Osteoblast (primary cell): ENCODE data around the gene MARK3. TPM values are rescaled to one million over a fixed set of nuclear protein-coding genes. Genes with fewer than 3 reads are reported as not detected.

ENCODE experiments used
- DNase-seq: peaks from one replicate; pipeline ENCODE4 v3.0.0; 2011; ENCODE audit warnings: low spot score, mixed read lengths; ENCODE audit not compliant: insufficient read length; ENCODE audit errors: missing footprints
- H2AFZ ChIP-seq: 2 replicates; pipeline ENCODE4 v1.6.0; 2011; ENCODE audit warnings: mild to moderate bottlenecking, low read length
- H3K27ac ChIP-seq: 2 replicates; pipeline ENCODE4 v1.5.1; 2011; ENCODE audit warnings: mild to moderate bottlenecking, low read depth, low read length, moderate library complexity
- H3K27me3 ChIP-seq: 2 replicates; pipeline ENCODE4 v1.6.0; 2012; ENCODE audit warnings: mild to moderate bottlenecking, control low read depth, inconsistent platforms, low read length, moderate library complexity; ENCODE audit not compliant: insufficient read depth
- H3K36me3 ChIP-seq: 2 replicates; pipeline ENCODE4 v1.5.1; 2011; ENCODE audit warnings: mild to moderate bottlenecking, low read length, control low read depth, moderate library complexity; ENCODE audit not compliant: insufficient read depth
- H3K4me1 ChIP-seq: 2 replicates; pipeline ENCODE4 v1.5.1; 2011; ENCODE audit warnings: mild to moderate bottlenecking, low read length, control low read depth, moderate library complexity; ENCODE audit not compliant: insufficient read depth
- H3K4me2 ChIP-seq: 2 replicates; pipeline ENCODE4 v1.6.0; 2011; ENCODE audit warnings: mild to moderate bottlenecking, low read length; ENCODE audit not compliant: insufficient read depth
- H3K4me3 ChIP-seq: fragments of 200-600 bp; sonication (generic); 3 replicates; pipeline ENCODE4 v1.5.1; 2012; ENCODE audit warnings: mild to moderate bottlenecking, low read length, inconsistent platforms; ENCODE audit not compliant: insufficient read depth
- H3K79me2 ChIP-seq: 2 replicates; pipeline ENCODE4 v1.6.0; 2012; ENCODE audit warnings: mild to moderate bottlenecking, low read length, control low read depth, inconsistent platforms; ENCODE audit not compliant: insufficient read depth
- H3K9me3 ChIP-seq: 2 replicates; pipeline ENCODE4 v1.5.1; 2011; ENCODE audit warnings: low read depth, low read length, control low read depth
- H4K20me1 ChIP-seq: 2 replicates; pipeline ENCODE4 v1.6.0; 2012; ENCODE audit warnings: mild to moderate bottlenecking, low read length, control low read depth; ENCODE audit not compliant: insufficient read depth
- total RNA-seq: library from RNA; depleted of rRNA; stranded (reverse); fragments of >200 nt; gene quantifications from 2 replicates; pipeline ENCODE4 v1.2.3, GENCODE V29; 2012
- TF ChIP-seq, protein P1 (sequence below): IDR thresholded peaks from 2 replicates; pipeline ENCODE4 v1.5.1; 2011; ENCODE audit warnings: mild to moderate bottlenecking, low read depth, low read length, moderate library complexity; ENCODE audit errors: extremely low read depth

The MARK3 gene
- total RNA-seq, 1 donor: 101 TPM

GRCh38 chr14:103500148-103500990, 115.2 kb downstream of the MARK3 start:
- Histone ChIP-seq H2AFZ (no peak overlapping the region), H3K27ac (peak overlapping the region; percentile 42), H3K4me1 (peaks cover 12% of the 10 kb centered on the region), H3K9me3 (no peaks in the 10 kb centered on the region), H3K4me2 (peak overlapping the region; percentile 27), H4K20me1 (peaks cover 29% of the 10 kb centered on the region), H3K4me3 (no peak overlapping the region), H3K36me3 (peaks cover 79% of the 10 kb centered on the region), H3K27me3 (no peaks in the 10 kb centered on the region), H3K79me2 (peaks cover 23% of the 10 kb centered on the region)
- TF ChIP-seq, protein P1, sequence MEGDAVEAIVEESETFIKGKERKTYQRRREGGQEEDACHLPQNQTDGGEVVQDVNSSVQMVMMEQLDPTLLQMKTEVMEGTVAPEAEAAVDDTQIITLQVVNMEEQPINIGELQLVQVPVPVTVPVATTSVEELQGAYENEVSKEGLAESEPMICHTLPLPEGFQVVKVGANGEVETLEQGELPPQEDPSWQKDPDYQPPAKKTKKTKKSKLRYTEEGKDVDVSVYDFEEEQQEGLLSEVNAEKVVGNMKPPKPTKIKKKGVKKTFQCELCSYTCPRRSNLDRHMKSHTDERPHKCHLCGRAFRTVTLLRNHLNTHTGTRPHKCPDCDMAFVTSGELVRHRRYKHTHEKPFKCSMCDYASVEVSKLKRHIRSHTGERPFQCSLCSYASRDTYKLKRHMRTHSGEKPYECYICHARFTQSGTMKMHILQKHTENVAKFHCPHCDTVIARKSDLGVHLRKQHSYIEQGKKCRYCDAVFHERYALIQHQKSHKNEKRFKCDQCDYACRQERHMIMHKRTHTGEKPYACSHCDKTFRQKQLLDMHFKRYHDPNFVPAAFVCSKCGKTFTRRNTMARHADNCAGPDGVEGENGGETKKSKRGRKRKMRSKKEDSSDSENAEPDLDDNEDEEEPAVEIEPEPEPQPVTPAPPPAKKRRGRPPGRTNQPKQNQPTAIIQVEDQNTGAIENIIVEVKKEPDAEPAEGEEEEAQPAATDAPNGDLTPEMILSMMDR: peak; percentile 98
- DNase-seq: peak; percentile 89

DNA sequence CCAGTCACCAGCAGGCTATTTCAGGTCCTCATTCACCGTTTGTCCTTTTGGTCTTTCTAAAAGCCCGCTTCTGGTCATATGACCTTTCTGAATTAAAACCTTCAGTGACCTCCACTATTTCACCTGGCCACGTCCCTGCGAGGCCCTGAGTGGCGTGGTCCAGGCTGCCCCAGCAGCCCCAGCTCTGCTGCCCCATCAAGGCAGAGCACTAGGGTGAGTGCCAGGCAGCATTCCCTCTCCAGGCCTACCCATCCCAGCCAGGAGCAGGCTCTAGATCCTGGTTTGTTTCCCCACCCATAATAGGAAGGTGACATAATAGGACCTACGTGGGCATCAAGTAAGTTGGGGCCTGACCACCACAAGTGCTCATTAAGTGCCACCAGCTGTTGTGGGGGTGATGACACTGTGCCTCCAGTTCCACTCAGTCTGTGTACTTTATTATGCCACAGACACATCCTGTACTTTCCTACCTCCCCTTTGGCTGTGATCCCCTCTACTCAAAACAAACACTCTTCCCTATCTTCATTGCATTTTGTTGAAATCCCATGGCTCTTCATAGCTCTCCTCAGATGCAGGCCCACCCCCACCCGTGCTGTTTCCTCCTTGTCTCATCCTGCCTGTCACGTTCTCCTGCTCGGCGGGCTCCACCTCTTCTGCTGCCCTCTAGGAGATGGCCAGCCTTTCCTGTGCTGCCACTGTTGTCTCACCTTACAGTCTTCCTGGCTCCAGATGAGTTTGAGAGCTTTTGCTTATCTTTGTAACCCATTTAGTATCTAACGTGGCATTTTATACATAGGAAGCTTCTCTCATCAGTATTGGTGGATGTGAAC, 116.0 kb downstream of the MARK3 start:
- peaks cover 12% of the 10 kb centered on the region for H3K4me1 ChIP-seq
- no peaks in the 10 kb centered on the region for H3K9me3 ChIP-seq
- DNase-seq: peak; percentile 45
- peak overlapping the region; percentile 42 for H3K27ac ChIP-seq
- H3K4me3 ChIP-seq: no peak overlapping the region
- H3K4me2 ChIP-seq: no peak overlapping the region
- no peaks in the 10 kb centered on the region for H3K27me3 ChIP-seq
- TF ChIP-seq, protein P1: no peak
- peaks cover 23% of the 10 kb centered on the region for H3K79me2 ChIP-seq
- no peak overlapping the region for H2AFZ ChIP-seq
- H3K36me3 ChIP-seq: peaks cover 73% of the 10 kb centered on the region
- peaks cover 32% of the 10 kb centered on the region for H4K20me1 ChIP-seq

DNA sequence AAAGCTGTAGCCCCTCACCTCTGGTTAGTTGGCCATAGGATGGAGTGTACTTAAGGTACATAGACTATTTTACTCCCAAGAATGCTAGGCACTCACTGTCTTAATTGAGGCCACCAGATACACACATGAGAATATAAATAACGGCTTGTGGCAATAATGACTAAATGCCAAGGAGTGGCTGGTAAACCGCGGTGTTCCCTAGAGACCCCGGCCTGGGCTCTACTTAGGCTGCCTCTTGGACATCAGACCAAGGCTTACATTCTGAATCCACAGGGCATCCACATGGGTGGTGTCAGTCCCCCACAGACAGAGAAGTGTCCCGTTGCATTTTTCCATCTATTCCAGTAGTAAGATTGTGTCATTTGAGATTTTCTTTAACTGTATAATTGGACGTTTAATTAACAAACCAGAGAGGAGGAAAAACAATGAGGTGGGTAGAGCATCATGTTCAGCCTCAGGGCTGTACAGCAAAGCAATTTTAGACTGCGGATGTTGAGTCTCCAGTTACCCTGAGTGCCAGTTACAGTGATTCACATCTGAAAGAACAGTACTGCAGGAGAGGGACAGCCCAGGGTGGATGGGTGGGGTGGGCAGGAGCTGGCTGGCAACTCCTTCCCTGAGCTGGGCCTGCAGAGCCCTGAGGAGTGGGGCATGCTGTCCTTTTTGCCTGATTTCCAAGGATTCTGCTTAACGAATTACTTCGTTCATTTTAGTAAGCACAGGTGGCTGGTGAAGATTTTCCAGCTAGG, 116.9 kb downstream of the MARK3 start:
- Histone ChIP-seq H4K20me1 (peaks cover 32% of the 10 kb centered on the region), H3K36me3 (peaks cover 73% of the 10 kb centered on the region), H3K4me2 (no peak overlapping the region), H2AFZ (no peak overlapping the region), H3K9me3 (no peaks in the 10 kb centered on the region), H3K79me2 (peaks cover 23% of the 10 kb centered on the region), H3K4me3 (no peak overlapping the region), H3K27ac (no peak overlapping the region), H3K27me3 (no peaks in the 10 kb centered on the region), H3K4me1 (peaks cover 12% of the 10 kb centered on the region)
- DNase-seq: peak; percentile 41
- TF ChIP-seq, protein P1: no peak
